Right lobe of liver (tissue), 4 donors: ENCODE data around the gene SLC6A11.

ENCODE experiments used
- POLR2A ChIP-seq: fragments of 450-650 bp; IDR thresholded peaks from one replicate; pipeline ENCODE4 v1.6.1; 2017; ENCODE audit warnings: antibody characterized with exemption, mild to moderate bottlenecking
- TF ChIP-seq, protein P1 (sequence below), 4 donors: fragments of 200-600 bp in 3 of 4; fragments of 450-650 bp in 1 of 4; IDR thresholded peaks; one replicate each; pipeline versions ENCODE4 v1.5.1 to v1.8.0; 2016 to 2022; ENCODE audit warnings: antibody characterized with exemption in 4 of 4, mild to moderate bottlenecking in 2 of 4
- donor health status: DM: no; HTN: no; CAD: no.
- donor health status: DM: no; HTN: no; CAD: no.
- donor health status: DM: no; HTN: yes; CAD: no.

DNA sequence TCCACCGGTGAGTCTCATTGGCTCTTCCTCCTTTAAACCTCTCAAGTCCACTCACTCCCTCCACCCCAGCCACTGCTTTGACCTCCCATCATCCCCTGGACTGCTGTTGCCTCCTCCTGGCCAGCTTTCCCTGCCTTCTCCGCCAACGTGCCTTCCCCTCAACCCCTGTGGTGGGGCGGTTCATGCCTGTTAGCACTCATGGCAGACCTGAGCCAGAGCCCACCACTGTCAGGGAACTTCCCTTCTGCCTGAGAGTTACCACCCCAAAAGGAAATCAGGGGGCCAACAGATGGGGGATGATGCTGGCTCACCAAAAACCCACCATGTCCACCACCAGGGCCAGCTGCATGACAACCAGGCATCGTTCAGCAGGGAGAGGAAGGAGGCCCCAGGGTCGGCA, 132.3 kb downstream of the SLC6A11 start:
- TF ChIP-seq, protein P1, sequence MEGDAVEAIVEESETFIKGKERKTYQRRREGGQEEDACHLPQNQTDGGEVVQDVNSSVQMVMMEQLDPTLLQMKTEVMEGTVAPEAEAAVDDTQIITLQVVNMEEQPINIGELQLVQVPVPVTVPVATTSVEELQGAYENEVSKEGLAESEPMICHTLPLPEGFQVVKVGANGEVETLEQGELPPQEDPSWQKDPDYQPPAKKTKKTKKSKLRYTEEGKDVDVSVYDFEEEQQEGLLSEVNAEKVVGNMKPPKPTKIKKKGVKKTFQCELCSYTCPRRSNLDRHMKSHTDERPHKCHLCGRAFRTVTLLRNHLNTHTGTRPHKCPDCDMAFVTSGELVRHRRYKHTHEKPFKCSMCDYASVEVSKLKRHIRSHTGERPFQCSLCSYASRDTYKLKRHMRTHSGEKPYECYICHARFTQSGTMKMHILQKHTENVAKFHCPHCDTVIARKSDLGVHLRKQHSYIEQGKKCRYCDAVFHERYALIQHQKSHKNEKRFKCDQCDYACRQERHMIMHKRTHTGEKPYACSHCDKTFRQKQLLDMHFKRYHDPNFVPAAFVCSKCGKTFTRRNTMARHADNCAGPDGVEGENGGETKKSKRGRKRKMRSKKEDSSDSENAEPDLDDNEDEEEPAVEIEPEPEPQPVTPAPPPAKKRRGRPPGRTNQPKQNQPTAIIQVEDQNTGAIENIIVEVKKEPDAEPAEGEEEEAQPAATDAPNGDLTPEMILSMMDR (IDR thresholded peaks at IDR 0.05) = no peak
- TF ChIP-seq POLR2A = no peak
